Transverse colon (tissue), 4 donors: ENCODE data around the gene DNAJC6.

Experiments
- EP300 ChIP-seq: sonication (generic); formaldehyde crosslinking; IDR thresholded peaks from one replicate; pipeline ENCODE4 v1.6.1; 2017; ENCODE audit warnings: antibody characterized with exemption, low read depth
- POLR2A ChIP-seq: fragments of 450-650 bp; IDR thresholded peaks from one replicate; pipeline ENCODE4 v1.6.1; 2016; ENCODE audit warnings: antibody characterized with exemption, mild to moderate bottlenecking, moderate library complexity
- POLR2AphosphoS5 ChIP-seq, 3 donors: sonication (generic); formaldehyde crosslinking; IDR thresholded peaks; one replicate each; pipeline ENCODE4 v1.6.1; 2016; ENCODE audit warnings: antibody characterized with exemption in 3 of 3
- TF ChIP-seq, protein P1 (sequence below), 5 experiments: fragments of 200-600 bp in 3 of 5; fragments of 450-650 bp in 2 of 5; sonication (generic) in 3 of 5; IDR thresholded peaks; 1 replicate in 2 of 5; 2 replicates in 3 of 5; pipeline ENCODE4 v1.5.1; 2016 to 2017; ENCODE audit warnings: antibody characterized with exemption in 5 of 5, inconsistent platforms in 3 of 5, mild to moderate bottlenecking in 2 of 5, moderate library complexity in 1 of 5

DNA sequence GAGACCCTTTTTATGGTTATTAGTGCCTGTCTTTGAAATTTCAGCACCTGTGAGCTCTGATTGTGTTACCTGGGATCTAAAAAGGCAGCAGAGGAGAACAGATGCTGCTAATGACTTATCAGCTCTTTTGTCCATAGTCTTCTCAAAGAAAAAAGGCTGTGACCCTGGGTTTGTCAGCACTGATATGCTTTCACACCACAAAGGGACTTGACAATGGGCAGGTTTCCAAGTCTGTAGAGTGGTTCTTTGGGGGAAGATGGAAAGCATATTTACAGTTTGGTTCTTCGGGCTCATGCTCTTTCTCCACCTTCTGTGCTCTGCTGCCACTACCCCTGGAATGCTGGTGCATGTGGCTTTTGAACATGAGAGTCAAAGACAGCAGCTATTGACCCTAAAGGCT, 32.0 kb downstream of the DNAJC6 start:
- TF ChIP-seq, protein P1, sequence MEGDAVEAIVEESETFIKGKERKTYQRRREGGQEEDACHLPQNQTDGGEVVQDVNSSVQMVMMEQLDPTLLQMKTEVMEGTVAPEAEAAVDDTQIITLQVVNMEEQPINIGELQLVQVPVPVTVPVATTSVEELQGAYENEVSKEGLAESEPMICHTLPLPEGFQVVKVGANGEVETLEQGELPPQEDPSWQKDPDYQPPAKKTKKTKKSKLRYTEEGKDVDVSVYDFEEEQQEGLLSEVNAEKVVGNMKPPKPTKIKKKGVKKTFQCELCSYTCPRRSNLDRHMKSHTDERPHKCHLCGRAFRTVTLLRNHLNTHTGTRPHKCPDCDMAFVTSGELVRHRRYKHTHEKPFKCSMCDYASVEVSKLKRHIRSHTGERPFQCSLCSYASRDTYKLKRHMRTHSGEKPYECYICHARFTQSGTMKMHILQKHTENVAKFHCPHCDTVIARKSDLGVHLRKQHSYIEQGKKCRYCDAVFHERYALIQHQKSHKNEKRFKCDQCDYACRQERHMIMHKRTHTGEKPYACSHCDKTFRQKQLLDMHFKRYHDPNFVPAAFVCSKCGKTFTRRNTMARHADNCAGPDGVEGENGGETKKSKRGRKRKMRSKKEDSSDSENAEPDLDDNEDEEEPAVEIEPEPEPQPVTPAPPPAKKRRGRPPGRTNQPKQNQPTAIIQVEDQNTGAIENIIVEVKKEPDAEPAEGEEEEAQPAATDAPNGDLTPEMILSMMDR (IDR thresholded peaks at IDR 0.05), result no peak
- no peak for TF ChIP-seq POLR2AphosphoS5 (IDR thresholded peaks at IDR 0.05)
- TF ChIP-seq POLR2A, result no peak
- TF ChIP-seq EP300, result no peak
